GM13977 (cell line): ENCODE measurements around the gene TAF3.

Source experiments
- DNase-seq: peaks from one replicate; pipeline ENCODE4 v3.0.0; 2012; ENCODE audit warnings: low spot score
- CTCF ChIP-seq: IDR thresholded peaks from 2 replicates; pipeline ENCODE4 v1.5.1; 2012; ENCODE audit warnings: mild to moderate bottlenecking, control low read depth; ENCODE audit not compliant: insufficient read depth; ENCODE audit errors: extremely low read depth, missing control alignments
- in situ Hi-C: fragments of 300-500 bp; cut with MboI; formaldehyde crosslinking; loops from one replicate; pipeline ENCODE4 v1.12.0; 2022; ENCODE audit warnings: low sequenced_read_pairs, low pct_unique_long_range_greater_than_20kb, mixed read lengths, inconsistent platforms; ENCODE audit not compliant: unreplicated experiment

The TAF3 gene

DNA sequence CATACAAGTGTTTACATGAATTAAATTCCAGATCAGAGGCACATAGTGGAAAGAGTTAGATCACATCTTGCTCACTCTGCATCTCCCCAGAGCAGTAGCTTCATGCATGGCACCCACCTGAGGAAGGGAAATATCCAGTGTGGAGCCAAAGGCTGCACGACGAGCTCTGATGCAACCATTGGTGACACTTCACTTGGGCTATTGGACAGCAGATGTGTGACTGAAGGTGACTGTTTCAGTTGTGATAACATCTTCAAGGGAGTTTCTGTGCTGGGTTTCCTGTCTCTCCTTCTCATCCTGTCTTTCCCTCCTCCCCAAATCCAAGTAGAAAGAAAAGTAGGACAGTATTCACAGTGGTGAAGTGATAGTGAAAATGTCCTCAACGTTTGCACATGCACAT, 115.0 kb downstream of the TAF3 start:
- in situ Hi-C loops: no loop called here
- no peak for DNase-seq
- TF ChIP-seq CTCF: no peak

DNA sequence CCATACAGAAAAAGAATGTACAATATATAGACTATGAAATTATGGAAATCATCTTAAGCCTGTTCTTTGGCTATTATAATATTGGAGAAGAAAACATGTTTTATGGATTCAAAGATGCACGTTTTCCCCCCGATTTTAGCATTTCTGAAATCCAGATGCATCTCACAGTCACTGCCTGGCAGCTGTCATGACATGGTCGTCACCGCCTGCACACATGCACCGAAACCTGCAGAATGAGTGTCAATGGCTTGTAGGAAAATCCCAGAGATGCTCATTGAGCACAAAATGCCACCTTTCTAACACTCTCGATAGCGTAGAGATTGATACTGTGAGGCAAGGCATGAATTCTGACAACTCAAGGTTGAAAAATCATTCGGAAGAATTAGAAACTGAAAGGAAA, 115.5 kb downstream of the TAF3 start:
- TF ChIP-seq CTCF: no peak
- in situ Hi-C loops: no loop called here
- DNase-seq: no peak

DNA sequence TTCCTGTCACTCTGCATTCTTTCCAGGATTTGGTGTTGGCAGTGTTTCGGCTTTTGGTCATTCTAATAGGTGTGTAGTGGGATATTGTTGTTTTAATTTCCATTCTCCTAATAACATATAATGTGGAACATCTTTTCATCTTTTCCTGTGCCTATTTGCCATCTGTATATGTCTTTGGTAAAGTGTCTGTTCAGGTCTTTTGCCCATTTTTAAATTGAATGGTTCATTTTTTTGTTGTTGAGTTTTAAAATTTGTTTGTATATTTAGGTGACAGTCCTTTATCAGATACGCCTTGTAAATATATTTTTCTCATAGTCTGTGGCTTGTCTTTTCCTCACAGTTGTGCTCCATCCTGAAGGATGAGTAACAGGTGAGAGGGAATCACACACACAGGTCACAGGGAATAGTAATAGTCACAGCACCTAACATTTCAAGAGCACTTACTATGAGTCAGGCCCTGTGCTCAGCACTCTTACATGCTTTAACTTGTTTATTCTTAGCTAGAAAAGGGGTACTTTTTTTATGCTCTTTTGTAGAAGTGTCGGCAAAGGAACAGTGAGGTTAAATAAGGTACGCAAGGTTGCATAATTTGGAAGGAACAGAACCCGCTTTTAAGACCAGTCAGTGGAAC, 119.1 kb downstream of the TAF3 start:
- TF ChIP-seq CTCF: no peak
- in situ Hi-C loops: no loop called here

DNA sequence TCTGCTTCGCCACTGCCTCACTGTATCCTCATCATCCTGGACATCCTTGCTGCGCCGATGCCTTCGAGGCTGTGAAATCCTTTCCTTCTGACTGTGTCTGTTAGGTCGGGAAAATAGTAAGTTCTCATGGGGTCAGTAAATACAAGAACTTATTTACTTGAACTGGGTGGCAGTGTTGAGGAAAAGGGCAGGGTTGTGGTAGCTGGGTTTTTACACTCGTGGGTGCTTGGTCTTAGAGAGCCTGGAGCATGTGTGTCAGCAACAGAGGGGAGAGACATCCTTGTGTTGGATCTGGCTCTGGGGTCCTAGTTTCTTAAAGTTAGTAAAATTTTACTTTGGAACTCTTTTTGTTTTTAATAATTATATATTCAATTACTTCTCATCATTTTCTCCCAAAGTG, 123.3 kb downstream of the TAF3 start:
- in situ Hi-C loops: no loop called here
- TF ChIP-seq CTCF: no peak
- DNase-seq: no peak

More for the DNA sequence above, 119.1 kb downstream of the TAF3 start:
- no peak for DNase-seq

DNA sequence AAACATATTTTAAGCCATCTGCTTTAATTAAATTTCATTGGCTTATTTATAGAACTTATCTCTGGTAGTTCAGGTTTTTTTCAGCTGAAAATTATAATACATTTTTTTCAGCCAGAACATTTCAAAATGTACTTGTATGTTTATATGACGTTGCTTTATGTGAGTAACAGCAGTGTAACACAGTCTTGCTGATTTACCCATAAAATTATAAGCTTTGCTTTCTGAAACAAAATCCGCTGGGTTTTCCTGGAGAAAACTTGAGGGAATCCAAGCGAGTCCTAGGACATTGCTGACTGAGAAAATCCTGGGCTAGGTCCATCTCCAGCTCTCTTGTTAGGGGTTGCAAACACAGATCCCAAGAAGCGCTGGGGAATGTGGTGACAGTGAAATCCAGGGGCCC, 124.0 kb downstream of the TAF3 start:
- no peak for DNase-seq
- in situ Hi-C loops: no loop called here
- no peak for TF ChIP-seq CTCF

- in situ Hi-C loops: no loop called here
- DNase-seq: no peak
- TF ChIP-seq CTCF: no peak
These were observed 124.6 kb downstream of the TAF3 start for GRCh38 chr10:7942859-7943258.

- DNase-seq: no peak
- in situ Hi-C loops: no loop called here
- no peak for TF ChIP-seq CTCF
These were observed 125.8 kb downstream of the TAF3 start for GRCh38 chr10:7944215-7944480.
